Measurements from ENCODE around the gene TRAF2. TPM values are rescaled to one million over a fixed set of nuclear protein-coding genes. Genes with fewer than 3 reads are reported as not detected.

Gene TRAF2
- total and polyA plus RNA-seq, 2 of the 13 experiments (the other 11 are each of a cell fraction or from before 2014, with no cell fraction given): 12.4 to 13.6 TPM

- TF ChIP-seq, protein P1, sequence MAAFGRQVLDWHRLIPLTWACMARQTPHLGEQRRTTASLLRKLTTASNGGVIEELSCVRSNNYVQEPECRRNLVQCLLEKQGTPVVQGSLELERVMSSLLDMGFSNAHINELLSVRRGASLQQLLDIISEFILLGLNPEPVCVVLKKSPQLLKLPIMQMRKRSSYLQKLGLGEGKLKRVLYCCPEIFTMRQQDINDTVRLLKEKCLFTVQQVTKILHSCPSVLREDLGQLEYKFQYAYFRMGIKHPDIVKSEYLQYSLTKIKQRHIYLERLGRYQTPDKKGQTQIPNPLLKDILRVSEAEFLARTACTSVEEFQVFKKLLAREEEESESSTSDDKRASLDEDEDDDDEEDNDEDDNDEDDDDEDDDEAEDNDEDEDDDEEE (CRISPR knock-in tag; IDR thresholded peaks at IDR 0.05): no peak
- TF ChIP-seq ZMYM2 (CRISPR knock-in tag; IDR thresholded peaks at IDR 0.05) (0 out of 2 replicates have a peak, but pooled peaks have one; percentile 69), TOPORS (CRISPR knock-in tag; IDR thresholded peaks at IDR 0.05) (no peak), ZNF337 (CRISPR knock-in tag; IDR thresholded peaks at IDR 0.05; ENCODE audit: borderline replicate concordance, low read depth) (no peak), THAP11 (CRISPR knock-in tag; IDR thresholded peaks at IDR 0.05) (no peak), ZNF672 (CRISPR knock-in tag; IDR thresholded peaks at IDR 0.05) (0 out of 2 replicates have a peak, but pooled peaks have one; percentile 12), ZSCAN31 (CRISPR knock-in tag; IDR thresholded peaks at IDR 0.05; ENCODE audit: low read depth) (no peak), TIGD3 (CRISPR knock-in tag; IDR thresholded peaks at IDR 0.05; ENCODE audit: borderline replicate concordance) (no peak), CHD2 (IDR thresholded peaks at IDR 0.05; ENCODE audit: low read depth, low read length) (no peak), ZBTB21 (CRISPR knock-in tag; IDR thresholded peaks at IDR 0.05) (no peak), ATF7 (IDR thresholded peaks at IDR 0.05) (no peak), ATF7 (CRISPR knock-in tag; IDR thresholded peaks at IDR 0.05) (no peak), RFXANK (CRISPR knock-in tag; IDR thresholded peaks at IDR 0.05) (no peak), ZNF652 (CRISPR knock-in tag; IDR thresholded peaks at IDR 0.05; ENCODE audit: borderline replicate concordance, low read depth) (no peak), ZNF776 (CRISPR knock-in tag; IDR thresholded peaks at IDR 0.05) (peak; percentile 9; the same call in 1 of the 2 replicates), ZNF382 (CRISPR knock-in tag; IDR thresholded peaks at IDR 0.05; ENCODE audit: borderline replicate concordance) (no peak)
- TF ChIP-seq, protein P2, sequence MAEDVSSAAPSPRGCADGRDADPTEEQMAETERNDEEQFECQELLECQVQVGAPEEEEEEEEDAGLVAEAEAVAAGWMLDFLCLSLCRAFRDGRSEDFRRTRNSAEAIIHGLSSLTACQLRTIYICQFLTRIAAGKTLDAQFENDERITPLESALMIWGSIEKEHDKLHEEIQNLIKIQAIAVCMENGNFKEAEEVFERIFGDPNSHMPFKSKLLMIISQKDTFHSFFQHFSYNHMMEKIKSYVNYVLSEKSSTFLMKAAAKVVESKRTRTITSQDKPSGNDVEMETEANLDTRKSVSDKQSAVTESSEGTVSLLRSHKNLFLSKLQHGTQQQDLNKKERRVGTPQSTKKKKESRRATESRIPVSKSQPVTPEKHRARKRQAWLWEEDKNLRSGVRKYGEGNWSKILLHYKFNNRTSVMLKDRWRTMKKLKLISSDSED (CRISPR knock-in tag; IDR thresholded peaks at IDR 0.05): 0 out of 2 replicates have a peak, but pooled peaks have one; percentile 12
- TF ChIP-seq, protein P3, sequence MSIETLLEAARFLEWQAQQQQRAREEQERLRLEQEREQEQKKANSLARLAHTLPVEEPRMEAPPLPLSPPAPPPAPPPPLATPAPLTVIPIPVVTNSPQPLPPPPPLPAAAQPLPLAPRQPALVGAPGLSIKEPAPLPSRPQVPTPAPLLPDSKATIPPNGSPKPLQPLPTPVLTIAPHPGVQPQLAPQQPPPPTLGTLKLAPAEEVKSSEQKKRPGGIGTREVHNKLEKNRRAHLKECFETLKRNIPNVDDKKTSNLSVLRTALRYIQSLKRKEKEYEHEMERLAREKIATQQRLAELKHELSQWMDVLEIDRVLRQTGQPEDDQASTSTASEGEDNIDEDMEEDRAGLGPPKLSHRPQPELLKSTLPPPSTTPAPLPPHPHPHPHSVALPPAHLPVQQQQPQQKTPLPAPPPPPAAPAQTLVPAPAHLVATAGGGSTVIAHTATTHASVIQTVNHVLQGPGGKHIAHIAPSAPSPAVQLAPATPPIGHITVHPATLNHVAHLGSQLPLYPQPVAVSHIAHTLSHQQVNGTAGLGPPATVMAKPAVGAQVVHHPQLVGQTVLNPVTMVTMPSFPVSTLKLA (IDR thresholded peaks at IDR 0.05): no peak
- TF ChIP-seq, protein P4, sequence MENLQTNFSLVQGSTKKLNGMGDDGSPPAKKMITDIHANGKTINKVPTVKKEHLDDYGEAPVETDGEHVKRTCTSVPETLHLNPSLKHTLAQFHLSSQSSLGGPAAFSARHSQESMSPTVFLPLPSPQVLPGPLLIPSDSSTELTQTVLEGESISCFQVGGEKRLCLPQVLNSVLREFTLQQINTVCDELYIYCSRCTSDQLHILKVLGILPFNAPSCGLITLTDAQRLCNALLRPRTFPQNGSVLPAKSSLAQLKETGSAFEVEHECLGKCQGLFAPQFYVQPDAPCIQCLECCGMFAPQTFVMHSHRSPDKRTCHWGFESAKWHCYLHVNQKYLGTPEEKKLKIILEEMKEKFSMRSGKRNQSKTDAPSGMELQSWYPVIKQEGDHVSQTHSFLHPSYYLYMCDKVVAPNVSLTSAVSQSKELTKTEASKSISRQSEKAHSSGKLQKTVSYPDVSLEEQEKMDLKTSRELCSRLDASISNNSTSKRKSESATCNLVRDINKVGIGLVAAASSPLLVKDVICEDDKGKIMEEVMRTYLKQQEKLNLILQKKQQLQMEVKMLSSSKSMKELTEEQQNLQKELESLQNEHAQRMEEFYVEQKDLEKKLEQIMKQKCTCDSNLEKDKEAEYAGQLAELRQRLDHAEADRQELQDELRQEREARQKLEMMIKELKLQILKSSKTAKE (CRISPR knock-in tag; IDR thresholded peaks at IDR 0.05; ENCODE audit: borderline replicate concordance): no peak
- TF ChIP-seq, protein P5, sequence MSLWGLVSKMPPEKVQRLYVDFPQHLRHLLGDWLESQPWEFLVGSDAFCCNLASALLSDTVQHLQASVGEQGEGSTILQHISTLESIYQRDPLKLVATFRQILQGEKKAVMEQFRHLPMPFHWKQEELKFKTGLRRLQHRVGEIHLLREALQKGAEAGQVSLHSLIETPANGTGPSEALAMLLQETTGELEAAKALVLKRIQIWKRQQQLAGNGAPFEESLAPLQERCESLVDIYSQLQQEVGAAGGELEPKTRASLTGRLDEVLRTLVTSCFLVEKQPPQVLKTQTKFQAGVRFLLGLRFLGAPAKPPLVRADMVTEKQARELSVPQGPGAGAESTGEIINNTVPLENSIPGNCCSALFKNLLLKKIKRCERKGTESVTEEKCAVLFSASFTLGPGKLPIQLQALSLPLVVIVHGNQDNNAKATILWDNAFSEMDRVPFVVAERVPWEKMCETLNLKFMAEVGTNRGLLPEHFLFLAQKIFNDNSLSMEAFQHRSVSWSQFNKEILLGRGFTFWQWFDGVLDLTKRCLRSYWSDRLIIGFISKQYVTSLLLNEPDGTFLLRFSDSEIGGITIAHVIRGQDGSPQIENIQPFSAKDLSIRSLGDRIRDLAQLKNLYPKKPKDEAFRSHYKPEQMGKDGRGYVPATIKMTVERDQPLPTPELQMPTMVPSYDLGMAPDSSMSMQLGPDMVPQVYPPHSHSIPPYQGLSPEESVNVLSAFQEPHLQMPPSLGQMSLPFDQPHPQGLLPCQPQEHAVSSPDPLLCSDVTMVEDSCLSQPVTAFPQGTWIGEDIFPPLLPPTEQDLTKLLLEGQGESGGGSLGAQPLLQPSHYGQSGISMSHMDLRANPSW (CRISPR knock-in tag; IDR thresholded peaks at IDR 0.05; ENCODE audit: borderline replicate concordance): no peak
These were observed 39.1 kb upstream of the TRAF2 start (continued) for GRCh38 chr9:136847088-136847825.
